HCEC 1CT (cell line): ENCODE results near the gene DAPK2.

Experiments used
- DNase-seq: peaks from one replicate; pipeline ENCODE4 v3.0.0-alpha.2; 2017

The DAPK2 gene

GRCh38 chr15:64052925-64053491 lies 6.7 kb upstream of the DAPK2 start:
- no peak for DNase-seq

GRCh38 chr15:64051407-64052259 lies 5.3 kb upstream of the DAPK2 start:
- DNase-seq = no peak

DNA sequence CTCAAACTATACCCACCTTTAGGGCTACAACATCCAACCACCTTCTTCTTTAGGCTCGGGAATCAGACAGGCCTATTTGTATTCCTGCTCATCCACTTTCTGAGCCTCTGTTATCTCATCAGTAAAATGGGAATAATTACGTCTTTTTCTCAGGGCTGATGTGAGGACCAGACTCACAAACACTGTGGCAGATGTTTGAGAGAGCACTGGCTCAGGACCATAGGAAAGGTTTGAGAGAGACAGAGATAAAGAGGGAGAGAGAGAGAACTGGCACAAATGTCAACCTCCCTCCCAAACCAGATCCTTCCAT lies 4.8 kb upstream of the DAPK2 start:
- no peak for DNase-seq

DNA sequence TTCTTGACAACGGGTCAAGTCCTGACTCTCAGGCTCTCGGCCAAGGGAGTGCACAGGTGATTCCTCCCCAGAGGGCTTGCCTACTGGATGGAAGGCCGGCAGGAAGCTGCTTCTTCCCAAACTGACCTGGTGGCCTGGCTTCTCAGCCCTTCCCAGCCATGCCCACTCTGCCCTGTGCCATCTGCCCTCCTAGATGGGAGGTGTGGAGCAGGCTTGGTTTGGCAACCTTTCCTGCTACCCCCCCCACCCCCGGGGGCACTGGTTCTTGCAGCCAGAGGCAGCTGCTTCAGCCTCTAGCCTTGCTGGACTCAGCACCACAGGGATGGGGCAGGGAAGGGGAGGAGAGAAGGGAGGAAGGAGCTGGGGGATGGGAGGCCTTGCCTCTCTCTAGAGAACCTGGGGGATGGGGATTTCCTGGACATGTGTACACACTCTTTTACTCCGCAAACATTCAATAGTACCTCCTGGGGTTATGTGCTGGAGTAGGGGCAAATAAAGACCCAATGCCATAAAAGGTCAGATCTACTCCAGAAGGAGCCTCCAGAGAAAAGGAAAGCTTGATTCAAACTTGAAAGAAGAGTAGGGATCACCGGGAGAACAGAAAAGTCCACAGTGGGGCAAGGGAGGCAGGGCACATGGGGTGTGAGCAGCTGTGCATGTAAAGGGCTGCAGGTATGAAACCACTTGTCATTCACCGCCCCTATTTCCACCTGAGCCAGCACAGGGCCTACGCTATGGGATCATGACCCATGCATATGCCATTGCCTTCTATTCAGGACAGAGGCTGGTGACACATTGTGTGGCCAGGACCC lies 4.2 kb upstream of the DAPK2 start:
- no peak for DNase-seq

DNA sequence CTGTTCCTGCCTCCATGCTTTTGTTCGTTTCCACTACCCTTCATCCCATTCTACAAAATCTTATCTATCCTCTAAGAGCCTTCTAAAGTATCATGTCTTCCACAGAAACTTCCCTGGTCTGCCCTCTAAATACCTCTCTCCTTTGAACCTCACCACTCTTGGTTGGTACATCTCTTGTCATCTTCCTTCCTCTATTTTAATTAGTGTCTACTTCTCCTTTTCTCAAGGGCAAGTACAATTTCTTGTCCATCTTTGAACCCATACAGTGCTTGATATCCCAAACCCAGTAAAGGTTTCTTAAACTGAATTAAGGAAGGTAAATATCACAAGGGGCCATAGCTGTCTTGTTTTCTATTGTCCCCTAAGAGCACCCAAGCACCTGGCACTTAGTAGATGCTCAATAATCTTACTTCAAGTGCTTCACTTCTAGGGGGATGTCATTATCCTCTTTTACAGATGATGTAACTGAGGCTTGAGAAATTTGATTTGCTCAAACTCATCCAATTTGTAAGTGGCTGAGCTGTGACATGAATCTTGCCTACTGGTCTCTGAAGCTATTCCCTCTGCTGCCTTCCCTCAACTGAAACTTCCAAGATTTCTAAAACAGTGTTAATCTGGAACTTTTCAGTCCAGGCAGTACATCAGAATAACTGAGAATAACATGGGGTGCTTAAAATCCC lies 2.6 kb upstream of the DAPK2 start:
- no peak for DNase-seq

GRCh38 chr15:64045774-64046420 lies 388 bp downstream of the DAPK2 start:
- DNase-seq = no peak

- DNase-seq = no peak
These were observed 1.2 kb downstream of the DAPK2 start for GRCh38 chr15:64045101-64045435.

GRCh38 chr15:64044300-64045100 lies 1.8 kb downstream of the DAPK2 start:
- DNase-seq = no peak

GRCh38 chr15:64038878-64039610 lies 7.2 kb downstream of the DAPK2 start:
- no peak for DNase-seq

GRCh38 chr15:64037966-64038365 lies 8.3 kb downstream of the DAPK2 start:
- DNase-seq = no peak

DNA sequence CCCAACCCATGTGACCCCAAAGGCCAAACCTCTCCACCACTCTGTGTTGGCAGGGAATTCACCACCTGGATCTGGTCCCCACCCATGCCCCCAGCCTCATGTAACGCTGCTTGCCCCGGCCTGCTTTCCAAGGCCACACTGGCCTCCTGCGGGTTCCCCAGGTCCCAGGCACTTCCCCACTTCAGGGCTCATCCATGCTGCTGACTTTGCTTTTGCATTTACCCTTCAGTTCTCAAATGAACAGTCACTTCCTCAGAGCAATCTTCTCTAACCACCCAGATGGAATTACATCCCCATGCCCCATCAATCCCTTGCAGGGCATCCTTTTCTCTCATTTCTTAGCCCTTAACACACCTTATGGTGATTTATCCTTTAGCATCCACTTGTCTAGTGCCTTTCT lies 9.2 kb downstream of the DAPK2 start:
- DNase-seq = no peak

GRCh38 chr15:64035525-64035924 lies 10.8 kb downstream of the DAPK2 start:
- DNase-seq = no peak

- no peak for DNase-seq
These were observed 11.8 kb downstream of the DAPK2 start for GRCh38 chr15:64034519-64034918.

- DNase-seq = no peak
These were observed 14.0 kb downstream of the DAPK2 start for GRCh38 chr15:64032329-64032728.

GRCh38 chr15:64030123-64030522 lies 16.2 kb downstream of the DAPK2 start:
- DNase-seq = no peak

- no peak for DNase-seq
These were observed 16.7 kb downstream of the DAPK2 start for GRCh38 chr15:64029633-64030032.

- DNase-seq = no peak
These were observed 17.2 kb downstream of the DAPK2 start for GRCh38 chr15:64029110-64029509.

DNA sequence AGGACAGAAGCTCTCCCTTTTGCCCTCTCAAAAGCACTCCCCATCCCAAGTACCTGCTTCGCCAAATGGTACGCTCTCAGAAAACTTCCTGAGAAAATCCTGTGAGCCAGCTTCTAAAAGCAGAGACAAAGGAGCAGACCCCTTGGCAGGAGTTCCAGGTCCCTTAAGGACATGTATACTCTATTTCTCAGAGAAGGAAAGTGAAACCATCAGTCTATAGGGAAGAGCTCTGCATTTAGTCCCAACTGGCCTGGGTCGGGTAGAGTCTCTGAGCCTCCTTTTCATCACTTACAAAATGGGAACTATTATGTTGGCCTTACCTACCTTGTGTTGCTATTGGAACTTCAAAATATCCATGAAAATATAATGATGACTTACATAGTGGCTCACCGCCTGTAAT lies 19.7 kb downstream of the DAPK2 start:
- no peak for DNase-seq

DNA sequence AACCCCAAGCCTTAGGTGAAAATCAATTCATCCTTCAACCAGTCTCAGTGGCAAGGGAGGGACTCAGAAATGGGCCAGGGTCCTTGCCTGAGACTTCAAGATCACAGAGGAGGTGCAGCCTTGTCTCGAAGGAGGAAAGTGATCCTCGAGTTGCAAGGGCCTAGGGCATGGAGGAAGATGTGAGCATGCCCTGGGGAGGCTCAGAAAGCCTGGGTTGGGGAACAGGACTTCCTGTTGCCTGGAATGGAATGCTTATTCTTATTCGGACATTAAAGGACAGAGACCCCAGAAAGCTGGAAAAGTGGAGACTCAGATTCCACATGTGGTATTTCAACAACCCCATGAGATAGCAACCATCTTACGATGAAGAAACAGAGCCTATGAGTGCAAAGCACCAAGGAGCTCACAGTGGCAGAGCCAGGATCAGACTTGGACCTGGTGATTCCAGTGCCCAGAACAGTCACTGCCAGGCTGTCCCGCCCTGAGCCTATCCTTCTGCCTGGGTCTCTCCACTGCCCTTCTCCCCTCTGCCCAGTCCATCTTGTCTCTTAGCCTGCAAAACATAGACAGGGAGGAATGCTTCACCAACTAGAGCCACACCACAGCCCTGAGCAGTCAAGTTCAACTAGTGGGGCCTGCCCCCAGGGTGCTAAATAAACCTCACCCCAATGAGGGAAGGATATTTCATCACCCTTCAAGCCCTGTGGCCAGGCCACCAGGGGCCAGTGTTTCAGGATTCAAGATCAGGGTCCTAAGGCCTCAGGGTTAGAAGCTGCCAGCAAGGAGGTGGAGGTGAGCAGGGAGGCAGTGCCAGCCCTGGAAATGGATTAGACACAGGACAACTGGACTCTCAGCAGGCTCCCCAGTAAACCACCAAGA lies 21.9 kb downstream of the DAPK2 start:
- no peak for DNase-seq

GRCh38 chr15:64023220-64023619 lies 23.1 kb downstream of the DAPK2 start:
- DNase-seq = no peak
